GM19023 (cell line): ENCODE results near the gene CORO1C.

ENCODE experiments used
- ATAC-seq: cut with Tn5 transposase; IDR thresholded peaks from one replicate; pipeline ENCODE4 v1.9.1; 2021; ENCODE audit warnings: mild to moderate bottlenecking, moderate library complexity; ENCODE audit not compliant: unreplicated experiment

Gene CORO1C

DNA sequence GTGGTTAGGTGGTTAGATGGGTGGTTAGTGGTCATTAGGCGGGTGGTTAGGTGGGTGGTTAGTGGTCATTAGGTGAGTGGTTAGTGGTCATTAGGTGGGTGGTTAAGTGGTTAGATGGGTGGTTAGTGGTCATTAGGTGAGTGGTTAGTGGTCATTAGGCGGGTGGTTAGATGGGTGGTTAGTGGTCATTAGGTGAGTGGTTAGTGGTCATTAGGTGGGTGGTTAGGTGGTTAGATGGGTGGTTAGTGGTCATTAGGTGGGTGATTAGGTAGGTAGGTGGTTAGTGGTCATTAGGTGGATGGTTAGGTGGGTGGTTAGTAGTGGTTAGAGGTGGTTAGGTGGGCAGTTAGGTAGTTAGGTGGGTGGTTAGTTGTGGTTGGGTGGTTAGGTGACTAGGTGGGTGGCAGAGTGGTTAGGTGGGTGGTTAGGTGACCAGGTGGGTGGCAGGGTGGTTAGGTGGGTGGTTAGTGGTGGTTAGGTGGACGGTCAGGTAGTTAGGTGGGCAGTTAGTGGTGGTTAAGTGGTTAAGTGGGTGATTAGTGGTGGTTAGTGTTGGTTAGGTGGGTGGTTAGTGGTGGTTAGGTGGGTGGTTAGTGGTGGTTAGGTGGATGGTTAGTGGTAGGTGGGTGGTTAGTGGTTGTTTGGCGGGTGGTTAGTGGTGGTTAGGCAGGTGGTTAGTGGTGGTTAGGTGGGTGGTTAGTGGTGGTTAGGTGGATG is 125.5 kb downstream of the CORO1C start:
- ATAC-seq, result no peak

DNA sequence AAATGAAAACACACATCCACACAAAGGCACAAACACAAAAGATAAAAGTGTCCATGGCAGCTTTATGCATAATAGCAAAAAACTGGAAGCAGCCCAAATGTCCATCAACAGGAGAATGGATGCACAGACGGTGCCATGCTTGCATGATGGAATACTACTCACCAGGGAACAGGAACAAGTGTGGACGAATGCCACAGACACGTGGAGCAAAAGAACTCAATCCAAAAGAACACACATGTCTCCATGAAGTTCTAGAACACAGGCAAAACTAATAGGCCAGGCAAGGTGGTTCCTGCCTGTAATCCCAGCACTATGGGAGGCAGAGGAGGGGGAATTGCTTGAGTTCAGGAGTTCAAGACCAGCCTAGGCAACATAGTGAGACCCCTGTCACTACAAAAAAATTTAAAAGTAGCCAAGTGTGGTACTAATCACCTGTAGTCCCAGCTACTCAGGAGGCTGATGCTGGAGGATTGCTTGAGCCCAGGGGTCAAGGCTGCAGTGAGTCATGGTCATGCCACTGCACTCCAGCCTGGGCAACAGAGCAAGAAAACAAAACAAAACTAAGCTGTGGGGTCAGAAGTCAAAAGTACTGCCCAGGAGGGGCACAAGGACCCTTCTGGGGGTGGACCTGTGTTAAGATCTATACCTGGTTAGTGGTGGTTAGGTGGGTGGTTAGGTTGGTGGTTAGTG is 126.2 kb downstream of the CORO1C start:
- ATAC-seq, result no peak

DNA sequence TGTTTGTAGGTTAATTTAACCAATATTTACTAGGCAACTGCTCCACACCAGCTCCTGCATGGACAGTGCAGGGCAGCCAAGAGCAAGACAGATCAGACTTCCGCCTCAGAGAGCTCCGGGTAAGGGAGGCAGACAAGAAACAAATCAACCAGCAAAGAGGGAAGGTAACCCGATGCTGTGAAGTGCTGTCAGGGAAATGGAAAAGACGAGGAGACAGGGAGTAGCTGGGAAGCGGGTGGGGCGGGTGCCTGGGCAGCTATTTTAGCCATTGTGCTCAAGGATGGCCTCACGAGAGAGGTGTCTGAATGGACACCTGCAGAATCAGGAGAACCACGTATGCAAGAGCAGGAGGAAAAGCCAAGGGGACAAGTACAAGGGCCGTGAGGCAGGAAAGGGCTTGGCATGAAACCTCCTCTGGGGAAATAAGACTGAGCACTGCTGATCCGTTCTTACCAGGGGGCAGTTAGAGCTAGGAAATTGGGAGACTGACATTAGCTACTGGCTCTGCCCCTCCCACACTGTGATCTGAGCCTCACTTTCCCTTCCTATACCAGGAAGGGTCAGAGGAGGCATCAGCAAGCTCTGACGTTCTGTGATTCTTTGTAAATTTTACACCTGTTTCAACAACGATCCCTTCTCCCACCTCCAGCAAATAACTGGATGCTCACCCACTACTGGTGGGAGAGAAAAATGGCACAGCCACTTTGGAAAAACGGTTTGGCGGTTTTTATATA is 126.9 kb downstream of the CORO1C start:
- ATAC-seq, result no peak

DNA sequence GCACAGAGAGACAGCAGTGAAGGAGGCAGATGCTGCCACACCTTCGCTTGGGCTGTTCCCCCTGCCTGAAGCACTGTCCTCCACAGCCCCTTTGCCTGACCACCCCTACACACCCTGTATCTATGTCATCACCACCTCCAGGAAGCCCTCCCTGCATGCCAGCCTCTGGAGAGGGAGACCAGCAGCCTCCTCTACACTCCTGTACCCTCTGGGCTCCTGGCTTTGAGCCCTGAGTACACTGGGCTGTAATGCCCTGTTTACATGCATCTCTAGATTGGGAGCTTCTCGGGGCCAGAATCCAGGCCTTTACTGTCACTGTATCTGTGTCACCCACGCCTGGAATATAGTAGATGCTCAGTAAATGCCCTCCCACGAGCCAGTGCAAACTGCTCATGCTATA is 127.6 kb downstream of the CORO1C start:
- no peak for ATAC-seq

DNA sequence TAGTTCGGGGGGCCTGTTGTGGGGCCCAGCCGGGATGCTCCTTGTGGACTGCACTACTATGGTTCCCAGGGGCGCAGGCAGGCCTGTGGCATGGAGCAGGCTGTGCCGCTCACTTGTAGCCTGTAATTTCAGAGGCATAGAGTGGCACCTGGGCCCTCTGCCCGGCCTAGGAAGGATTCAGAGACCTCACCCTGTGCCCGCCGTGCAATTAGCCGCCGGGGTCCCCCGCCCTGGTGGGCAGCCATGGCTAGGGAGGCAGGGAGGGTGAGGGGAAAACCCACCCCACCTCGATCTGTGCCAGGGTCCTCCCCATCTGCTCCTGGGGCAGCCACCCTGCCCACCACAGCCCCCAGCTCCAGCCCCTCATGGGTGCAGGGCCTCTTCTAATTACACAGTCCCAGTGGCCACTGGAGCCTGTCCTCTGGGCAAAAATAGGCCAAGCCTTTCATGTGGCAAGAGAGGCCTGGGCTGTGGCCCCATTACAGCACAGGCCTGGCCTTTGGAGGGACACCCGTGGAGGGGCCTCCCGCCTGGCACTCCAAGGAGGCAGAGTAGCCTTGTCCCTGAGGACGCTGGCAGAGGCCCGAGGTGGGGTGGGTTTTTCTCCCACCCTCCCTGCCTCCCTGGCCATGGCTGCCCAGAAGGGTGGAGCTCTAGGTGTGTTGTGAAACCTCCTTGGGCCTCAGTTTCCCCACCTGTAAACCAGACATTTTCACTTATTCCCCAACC is 128.2 kb downstream of the CORO1C start:
- ATAC-seq, result no peak

DNA sequence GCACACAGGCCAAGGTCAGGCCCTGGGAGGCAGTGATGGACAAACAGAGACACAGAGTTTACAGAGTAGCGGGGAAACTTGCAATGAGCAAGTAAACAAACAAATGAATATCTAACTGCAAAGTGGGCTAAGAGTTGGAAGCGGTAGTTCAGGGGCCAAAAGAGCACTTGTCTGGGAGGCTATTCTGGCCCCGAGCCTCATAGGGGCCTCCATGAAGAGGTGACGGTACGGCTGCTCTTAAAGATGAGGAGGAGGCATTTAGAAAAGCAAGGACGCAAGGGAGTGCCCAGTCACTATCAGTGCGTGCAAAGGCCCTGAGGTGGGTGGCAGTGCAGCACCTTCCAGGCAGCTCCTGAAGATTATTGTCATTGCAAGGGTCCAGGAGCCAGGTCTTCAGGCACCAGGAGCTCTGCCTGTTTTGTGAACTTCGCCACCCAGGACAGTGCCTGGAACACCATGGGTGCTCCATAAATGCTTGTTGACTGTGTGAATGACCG is 129.1 kb downstream of the CORO1C start:
- ATAC-seq, result no peak

DNA sequence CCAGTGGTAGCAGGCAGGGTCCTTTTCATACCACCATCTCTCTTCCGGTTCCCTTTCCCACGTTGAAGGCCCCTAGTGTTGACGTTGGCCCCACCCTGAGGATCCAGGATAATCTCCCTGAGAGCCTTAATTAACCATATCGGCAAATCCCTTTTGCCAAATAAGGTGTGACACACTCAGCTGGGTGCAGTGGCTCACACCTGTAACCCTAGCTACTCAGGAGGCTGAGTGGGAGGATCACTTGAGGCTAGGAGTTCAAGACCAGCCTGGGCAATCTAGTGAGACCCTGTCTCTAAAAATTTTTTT is 130.7 kb downstream of the CORO1C start:
- ATAC-seq, result no peak

DNA sequence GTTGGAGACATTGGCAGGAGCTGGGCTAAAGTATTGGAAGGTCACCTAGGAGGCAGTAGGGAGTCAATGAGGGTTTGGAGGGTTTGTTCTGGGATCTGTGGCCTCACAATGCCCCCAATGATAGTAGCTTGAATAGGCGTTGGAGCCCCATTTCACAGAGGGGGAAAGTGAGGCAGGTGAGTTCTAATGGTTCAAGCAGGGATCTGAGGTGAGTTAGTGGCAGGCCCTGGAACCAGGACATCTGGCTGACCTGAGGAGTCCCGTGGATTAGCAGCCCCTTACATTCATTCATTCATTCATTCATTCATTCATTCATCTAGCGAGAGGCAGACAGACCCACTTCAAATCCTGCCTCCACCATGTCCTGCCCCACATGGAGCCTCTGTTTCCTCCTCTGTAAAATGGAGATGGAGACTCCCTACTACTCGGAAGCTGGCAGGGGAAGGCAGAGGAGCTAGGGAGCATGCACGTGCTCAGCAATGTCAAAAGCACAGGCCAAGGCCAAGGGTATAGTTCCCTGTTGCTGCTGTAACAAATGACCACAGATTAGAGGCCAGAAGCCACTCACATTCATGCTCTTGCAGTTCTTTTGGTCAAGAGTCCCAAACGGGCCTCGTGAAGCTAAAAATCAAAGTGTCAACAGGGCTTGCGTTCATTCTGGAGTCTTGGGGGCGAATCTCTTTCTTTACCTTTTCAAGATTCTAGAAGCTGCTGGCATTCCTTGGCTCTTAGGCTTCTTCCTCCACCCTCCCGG is 131.2 kb downstream of the CORO1C start:
- ATAC-seq, result no peak

DNA sequence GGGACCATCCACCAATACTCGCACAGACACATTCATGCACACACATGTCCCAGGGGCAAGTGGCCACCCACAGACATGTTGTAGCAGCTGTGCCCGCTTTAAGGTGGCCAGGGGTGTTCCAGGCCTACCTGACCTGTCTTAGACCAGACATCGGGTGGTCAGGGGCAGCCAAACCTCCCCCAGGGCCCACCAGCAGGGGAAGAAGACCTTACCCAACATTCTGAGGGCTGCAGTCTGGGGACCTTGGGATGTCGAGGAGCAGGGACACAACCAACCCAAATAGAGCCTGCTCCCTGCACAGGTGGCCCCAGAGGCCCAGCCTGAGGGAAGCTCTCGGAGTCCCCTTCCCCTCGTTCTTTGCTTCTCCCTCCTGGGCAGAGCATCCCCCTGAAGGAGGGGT is 131.8 kb downstream of the CORO1C start:
- ATAC-seq, result no peak

DNA sequence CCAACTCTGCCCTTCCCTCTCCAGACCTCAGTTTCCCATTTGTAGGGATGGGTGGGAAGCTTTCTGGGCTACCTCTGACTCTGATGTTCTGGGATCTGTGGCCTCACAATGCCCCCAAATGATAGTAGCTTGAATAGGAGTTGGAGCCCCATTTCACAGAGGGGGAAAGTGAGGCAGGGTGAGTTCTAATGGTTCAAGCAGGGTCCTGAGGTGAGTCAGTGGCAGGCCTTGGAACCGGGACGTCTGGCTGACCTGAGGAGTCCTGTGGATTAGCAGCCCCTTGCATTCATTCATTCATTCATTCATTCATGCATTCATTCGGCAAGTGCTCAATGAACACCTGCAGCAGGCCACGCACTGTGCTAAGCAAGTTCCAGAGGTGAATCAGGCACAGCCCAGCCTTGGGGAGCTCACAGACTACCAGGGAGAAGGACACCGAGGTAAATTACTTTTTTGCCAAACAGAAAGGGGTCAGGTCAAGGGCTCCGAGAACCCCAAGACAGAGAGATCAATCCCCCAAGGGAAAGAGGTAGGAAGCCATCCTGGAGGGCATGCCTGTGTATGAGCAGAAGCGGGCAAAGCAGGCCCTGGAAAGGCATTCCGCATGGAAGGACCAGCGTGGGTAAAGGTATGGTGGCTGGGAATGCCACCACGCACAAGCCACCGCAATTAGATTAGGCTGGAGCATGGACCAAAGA is 132.6 kb downstream of the CORO1C start:
- ATAC-seq, result no peak

DNA sequence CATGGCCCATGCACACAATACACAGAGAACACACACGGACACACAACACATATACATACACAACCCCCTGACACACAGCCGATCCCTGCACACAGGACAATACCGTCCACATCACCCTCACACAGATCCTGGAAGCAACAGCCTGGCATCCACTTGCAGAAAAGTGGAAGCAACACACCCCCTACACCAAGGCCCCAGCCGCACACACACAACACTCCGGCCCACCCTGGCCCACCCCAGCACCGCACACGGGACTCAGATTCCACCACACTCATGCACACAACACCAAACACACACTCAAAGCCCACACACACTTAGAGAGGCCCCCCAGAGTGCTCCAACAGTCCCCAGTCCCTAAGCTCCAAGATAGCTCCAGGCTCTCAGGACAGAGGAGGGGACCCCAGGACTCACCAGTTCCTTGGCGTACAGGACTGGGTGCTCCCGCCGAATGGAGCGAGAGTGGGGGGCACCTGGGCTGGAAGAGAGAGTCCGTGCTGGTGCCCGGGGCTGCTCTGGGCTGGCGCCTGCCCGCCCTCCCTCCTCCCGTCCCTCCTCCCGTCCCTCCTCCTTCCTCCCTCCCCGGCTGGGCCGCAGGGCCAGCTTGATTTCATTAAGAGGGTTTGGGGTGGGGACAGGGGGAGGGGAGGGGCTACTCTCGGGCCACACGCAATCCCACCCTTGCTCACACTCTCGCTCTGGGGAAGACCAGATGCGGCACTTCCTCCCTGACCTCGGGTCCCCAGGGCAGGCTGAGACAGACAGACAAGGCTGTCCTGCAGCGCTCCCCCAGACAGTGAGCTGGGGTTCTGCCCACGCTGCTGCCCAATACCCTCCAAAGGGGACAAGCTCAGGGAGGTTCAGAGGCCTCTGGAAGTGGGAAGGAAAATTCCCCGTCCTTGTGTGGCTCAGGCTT is 133.5 kb downstream of the CORO1C start, which contains the start of gene TMEM119:
Gene TMEM119 (minus strand): TSS at position 526 of the 913 bp plus-strand sequence. CDS start 5,701 bp downstream, outside the sequence.
- ATAC-seq, result no peak

DNA sequence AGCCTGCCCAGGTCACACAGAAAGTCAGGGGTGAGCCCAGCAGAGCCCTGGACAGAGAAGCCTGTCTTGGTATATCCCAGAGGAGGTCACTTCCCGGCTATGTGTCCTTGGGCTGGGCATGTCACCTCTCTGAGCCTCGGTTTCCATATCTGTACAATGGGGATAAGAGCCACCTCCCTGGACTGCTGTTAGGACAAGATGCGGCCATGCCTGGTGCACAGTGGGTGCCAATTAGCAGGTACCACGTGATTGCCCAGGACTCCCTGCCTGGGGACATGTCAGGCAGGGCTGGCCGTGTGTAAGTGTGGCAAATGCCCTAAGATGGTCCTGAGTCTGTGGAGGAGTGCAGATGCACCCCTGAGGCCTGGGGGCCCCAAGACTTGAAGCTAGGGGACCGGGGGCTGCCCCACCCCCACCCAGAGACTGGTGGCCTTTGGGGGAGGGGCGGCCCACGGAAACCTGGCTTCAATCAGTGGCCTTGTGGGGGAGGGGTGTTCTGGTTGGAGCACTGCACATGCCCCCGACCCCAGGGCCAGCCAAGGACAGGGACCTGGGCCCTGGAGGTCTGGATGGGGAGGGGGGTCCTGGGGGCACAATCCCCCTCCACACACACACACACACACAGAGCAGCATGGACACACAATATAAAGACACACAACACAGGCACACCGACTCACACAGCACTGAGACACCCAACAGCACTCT is 134.3 kb downstream of the CORO1C start:
- ATAC-seq, result no peak

DNA sequence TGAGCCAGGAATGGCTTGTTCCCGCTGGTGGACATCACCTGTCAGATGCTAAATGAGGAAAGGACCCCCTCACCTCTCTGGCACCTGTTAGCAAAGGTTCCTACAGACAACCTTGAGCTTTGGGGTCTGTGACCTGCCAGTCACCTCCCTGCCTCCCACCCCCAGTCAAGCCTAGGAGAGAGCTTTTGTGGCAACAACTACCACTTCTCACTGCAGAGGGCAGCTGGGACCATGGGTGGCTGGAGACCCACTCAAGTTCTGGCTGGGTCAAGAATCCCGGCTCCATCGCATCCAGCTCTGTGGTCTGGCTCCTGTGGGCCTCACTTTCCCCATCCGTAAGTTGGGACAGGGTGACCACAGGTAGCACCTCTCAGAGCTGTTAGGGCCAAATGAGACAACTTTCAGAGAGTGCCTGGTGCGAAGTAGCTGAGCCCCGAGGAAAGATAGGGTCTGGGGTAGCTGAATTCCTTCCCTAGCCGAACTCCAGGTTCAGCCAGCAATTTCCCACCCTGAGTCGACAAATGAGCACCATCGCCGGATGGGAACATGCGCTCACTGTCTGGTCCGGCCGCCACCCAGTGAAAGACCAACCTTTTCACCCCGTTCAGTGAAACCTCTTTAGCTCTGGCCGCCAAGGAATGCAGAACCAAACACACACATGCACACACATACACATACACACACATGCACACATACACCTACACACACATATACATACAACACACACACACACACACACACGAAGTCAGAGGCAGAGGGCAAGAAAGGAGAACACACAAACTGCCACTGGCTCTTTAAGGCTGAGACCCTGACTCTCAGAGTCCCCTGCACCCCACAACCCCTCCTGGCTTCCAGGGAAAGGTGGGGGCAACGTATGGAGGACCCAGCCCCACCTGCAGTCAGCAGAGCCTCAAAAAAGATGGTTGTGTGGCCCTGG is 135.3 kb downstream of the CORO1C start:
- no peak for ATAC-seq
